AG10803 (cell line): ENCODE data around the gene SAPCD2.
A peak's percentile ranks its signal among the peaks of the same experiment; 100 is the strongest.

Experiments
- DNase-seq: peaks from one replicate; pipeline ENCODE4 v3.0.0; 2010; ENCODE audit warnings: low read depth
- H3K4me3 ChIP-seq: 2 replicates; pipeline ENCODE4 v1.5.1; 2011; ENCODE audit warnings: mild to moderate bottlenecking, low read length, control low read depth
- CTCF ChIP-seq: conservative IDR thresholded peaks from 2 replicates; pipeline ENCODE4 v1.5.1; 2011; ENCODE audit warnings: mild to moderate bottlenecking, low read length, control low read depth, inconsistent platforms

The SAPCD2 gene

GRCh38 chr9:137023157-137023556, 47.2 kb downstream of the SAPCD2 start:
- no peak overlapping the region for H3K4me3 ChIP-seq
- no peak for TF ChIP-seq CTCF

GRCh38 chr9:137022662-137023008, 47.7 kb downstream of the SAPCD2 start:
- H3K4me3 ChIP-seq, result no peak overlapping the region
- no peak for TF ChIP-seq CTCF
- DNase-seq, result no peak

More at GRCh38 chr9:137023157-137023556, 47.2 kb downstream of the SAPCD2 start:
- no peak for DNase-seq

GRCh38 chr9:137021979-137022661, 48.2 kb downstream of the SAPCD2 start:
- peak; percentile 35 for DNase-seq
- no peak for TF ChIP-seq CTCF
- no peak overlapping the region for H3K4me3 ChIP-seq

- no peak overlapping the region for H3K4me3 ChIP-seq
- no peak for DNase-seq
- no peak for TF ChIP-seq CTCF
These were observed 48.8 kb downstream of the SAPCD2 start for GRCh38 chr9:137021568-137021978.

GRCh38 chr9:137020771-137021567, 49.4 kb downstream of the SAPCD2 start:
- no peak overlapping the region for H3K4me3 ChIP-seq
- TF ChIP-seq CTCF, result no peak
- no peak for DNase-seq

GRCh38 chr9:137019891-137020683, 50.3 kb downstream of the SAPCD2 start:
- H3K4me3 ChIP-seq, result no peak overlapping the region
- DNase-seq, result no peak
- TF ChIP-seq CTCF, result no peak
